Transverse colon (tissue), 3 donors: ENCODE measurements around the gene PHKG1.
"Not testable (repeated sequence)": the region's sequence is repeated elsewhere in the genome, so short reads cannot be mapped to it uniquely, and the experiment has no call there.

Experiments
- POLR2A ChIP-seq: fragments of 450-650 bp; IDR thresholded peaks from one replicate; pipeline ENCODE4 v1.6.1; 2016; ENCODE audit warnings: antibody characterized with exemption, mild to moderate bottlenecking, moderate library complexity
- TF ChIP-seq, protein P1 (sequence below), 5 experiments: fragments of 200-600 bp in 3 of 5; fragments of 450-650 bp in 2 of 5; sonication (generic) in 3 of 5; IDR thresholded peaks; 1 replicate in 2 of 5; 2 replicates in 3 of 5; pipeline ENCODE4 v1.5.1; 2016 to 2017; ENCODE audit warnings: antibody characterized with exemption in 5 of 5, inconsistent platforms in 3 of 5, mild to moderate bottlenecking in 2 of 5, moderate library complexity in 1 of 5

DNA sequence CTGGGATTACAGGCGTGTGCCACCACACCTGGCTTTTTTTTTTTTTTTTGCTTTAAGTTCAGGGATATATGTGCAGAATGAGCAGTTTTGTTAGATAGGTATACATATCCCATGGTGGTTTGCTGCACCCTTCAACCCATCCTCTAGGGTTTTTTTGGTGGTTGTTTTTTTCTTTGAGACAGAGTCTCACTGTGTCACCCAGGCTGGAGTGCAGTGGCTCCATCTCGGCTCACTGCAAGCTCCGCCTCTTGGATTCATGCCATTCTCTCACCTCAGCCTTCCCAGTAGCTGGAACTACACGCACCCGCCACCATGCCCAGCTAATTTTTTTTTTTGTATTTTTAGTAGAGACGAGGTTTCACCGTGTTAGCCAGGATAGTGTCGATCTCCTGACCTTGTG lies 44.0 kb downstream of the PHKG1 start:
- TF ChIP-seq, protein P1, sequence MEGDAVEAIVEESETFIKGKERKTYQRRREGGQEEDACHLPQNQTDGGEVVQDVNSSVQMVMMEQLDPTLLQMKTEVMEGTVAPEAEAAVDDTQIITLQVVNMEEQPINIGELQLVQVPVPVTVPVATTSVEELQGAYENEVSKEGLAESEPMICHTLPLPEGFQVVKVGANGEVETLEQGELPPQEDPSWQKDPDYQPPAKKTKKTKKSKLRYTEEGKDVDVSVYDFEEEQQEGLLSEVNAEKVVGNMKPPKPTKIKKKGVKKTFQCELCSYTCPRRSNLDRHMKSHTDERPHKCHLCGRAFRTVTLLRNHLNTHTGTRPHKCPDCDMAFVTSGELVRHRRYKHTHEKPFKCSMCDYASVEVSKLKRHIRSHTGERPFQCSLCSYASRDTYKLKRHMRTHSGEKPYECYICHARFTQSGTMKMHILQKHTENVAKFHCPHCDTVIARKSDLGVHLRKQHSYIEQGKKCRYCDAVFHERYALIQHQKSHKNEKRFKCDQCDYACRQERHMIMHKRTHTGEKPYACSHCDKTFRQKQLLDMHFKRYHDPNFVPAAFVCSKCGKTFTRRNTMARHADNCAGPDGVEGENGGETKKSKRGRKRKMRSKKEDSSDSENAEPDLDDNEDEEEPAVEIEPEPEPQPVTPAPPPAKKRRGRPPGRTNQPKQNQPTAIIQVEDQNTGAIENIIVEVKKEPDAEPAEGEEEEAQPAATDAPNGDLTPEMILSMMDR (IDR thresholded peaks at IDR 0.05) = peak in 1 of 5 experiments; percentile 13
- TF ChIP-seq POLR2A = not testable (repeated sequence)
